ENCODE results near the gene MCTP1. TPM values are rescaled to one million over a fixed set of nuclear protein-coding genes. Genes with fewer than 3 reads are reported as not detected.

The MCTP1 gene
- total RNA-seq, 1 experiment from 2014 or later, result 0.44 TPM

- H3K9me2 ChIP-seq (ENCODE audit: insufficient read depth), result no peaks in the 10 kb centered on the region
- H3K4me3 ChIP-seq (replicated peaks in 1 of 2; ENCODE audit: low read depth in 1 of 2, low read length in 2 of 2), result no peak overlapping the region
- no peaks in the 10 kb centered on the region for H3K4me1 ChIP-seq (ENCODE audit: control insufficient read depth in 1 of 2, insufficient read depth in 2 of 2, low read length in 2 of 2)
- ChIA-PET RAD21 (ENCODE audit: low non-redundant PET in 1 of 2, low total read pairs in 2 of 2, uncharacterized antibody in 2 of 2, unreplicated experiment in 2 of 2) (no interaction called here), POLR2A (no interaction called here), CTCF (no interaction called here)
- H3K4me2 ChIP-seq (ENCODE audit: low read length), result no peak overlapping the region
- H3K27ac ChIP-seq (ENCODE audit: low read depth, low read length), result no peak overlapping the region
- DNase-seq (ENCODE audit: low read depth, low spot score), result no peak
- H3K36me3 ChIP-seq (ENCODE audit: control insufficient read depth in 1 of 2, insufficient read depth in 2 of 2, low read length in 2 of 2), result no peaks in the 10 kb centered on the region
- H3K9ac ChIP-seq (ENCODE audit: low read length), result no peak overlapping the region
- intact Hi-C loops (cut with micrococcal nuclease), result no loop called here
- no TSS peak for BruUV-seq (replicated peaks)
- no peaks in the 10 kb centered on the region for H4K20me1 ChIP-seq (ENCODE audit: insufficient read depth)
- no peaks in the 10 kb centered on the region for H3K79me2 ChIP-seq (ENCODE audit: insufficient read depth, low read length)
- TF ChIP-seq ZNF274 (IDR thresholded peaks at IDR 0.05; ENCODE audit: low read depth, low read length), result no peak
- no peak for TF ChIP-seq EZH2 (IDR thresholded peaks at IDR 0.05)
- no peak for TF ChIP-seq ZFX (IDR thresholded peaks at IDR 0.05)
- no peak for TF ChIP-seq REST (IDR thresholded peaks at IDR 0.05; ENCODE audit: low read depth)
- no peak for TF ChIP-seq JUND (IDR thresholded peaks at IDR 0.05)
- TF ChIP-seq CTCF (IDR thresholded peaks at IDR 0.05 in 2 of 3, conservative IDR thresholded peaks at IDR 0.05 in 1 of 3; ENCODE audit: borderline replicate concordance in 1 of 3, insufficient read depth in 1 of 3, low read depth in 2 of 3, low read length in 2 of 3), result no peak
- no peak for TF ChIP-seq CEBPB (IDR thresholded peaks at IDR 0.05; ENCODE audit: low read depth)
- H2AFZ ChIP-seq (ENCODE audit: low read depth, low read length, poor library complexity, severe bottlenecking), result no peak overlapping the region
- H3K27me3 ChIP-seq (ENCODE audit: insufficient read depth, low read length), result no peaks in the 10 kb centered on the region
- no peak for ATAC-seq
- no peaks in the 10 kb centered on the region for H3K9me3 ChIP-seq (ENCODE audit: control insufficient read depth in 1 of 2, insufficient read depth in 1 of 2, low read depth in 1 of 2, low read length in 2 of 2)
Observed at GRCh38 chr5:95070453-95070852, 214.4 kb downstream of the MCTP1 start.

All from HCT116 (cell line).